Measurements from ENCODE around the gene FBXL22. TPM values are rescaled to one million over a fixed set of nuclear protein-coding genes. Genes with fewer than 3 reads are reported as not detected.

FBXL22 gene
- total RNA-seq, 1 experiment from 2014 or later, result 0.49 TPM

DNA sequence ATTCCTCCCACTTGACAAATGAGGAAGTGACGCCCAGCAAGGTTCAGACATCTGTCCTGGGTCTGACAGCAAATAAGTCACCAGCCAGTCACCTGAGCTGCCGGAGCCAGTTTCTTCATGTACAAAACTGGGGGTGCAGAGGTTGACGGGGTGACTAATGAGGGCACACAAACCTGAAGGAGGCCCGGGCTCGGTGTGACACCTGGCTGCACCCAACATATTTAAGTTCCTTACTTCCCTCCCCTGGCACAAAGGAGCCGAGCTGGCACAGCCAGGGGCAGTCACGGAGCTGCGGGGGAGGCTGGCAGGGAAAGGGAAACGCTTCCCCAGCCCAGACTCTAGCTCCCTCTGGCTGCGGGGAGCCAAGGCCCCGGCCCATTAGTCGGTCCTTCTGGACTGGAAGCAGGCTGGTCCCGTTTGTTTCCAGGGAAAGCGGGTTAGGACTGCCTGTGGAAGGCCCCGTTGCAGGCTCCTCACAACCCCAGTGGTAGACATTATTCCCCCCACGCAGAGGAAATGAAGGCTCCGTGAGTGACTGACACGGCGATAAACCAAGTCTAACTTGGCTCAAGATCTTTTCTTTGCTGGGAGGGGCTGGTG, 2.3 kb downstream of the FBXL22 start:
- Histone ChIP-seq H4K20me1 (ENCODE audit: insufficient read depth) (no peaks in the 10 kb centered on the region), H3K4me2 (ENCODE audit: low read length) (peak overlapping the region; percentile 86), H3K27me3 (ENCODE audit: insufficient read depth, low read length) (no peaks in the 10 kb centered on the region), H3K9me3 (ENCODE audit: control insufficient read depth in 1 of 2, insufficient read depth in 1 of 2, low read depth in 1 of 2, low read length in 2 of 2) (no peaks in the 10 kb centered on the region), H3K4me3 (replicated peaks in 1 of 2; ENCODE audit: low read depth in 1 of 2, low read length in 2 of 2) (peak overlapping the region; percentile 77 to 85), H3K79me2 (ENCODE audit: insufficient read depth, low read length) (no peaks in the 10 kb centered on the region), H3K36me3 (ENCODE audit: control insufficient read depth in 1 of 2, insufficient read depth in 2 of 2, low read length in 2 of 2) (peaks cover 0 to under 1% of the 10 kb centered on the region in 2 experiments; a peak in 1 of 4 replicates), H3K4me1 (ENCODE audit: control insufficient read depth in 1 of 2, insufficient read depth in 2 of 2, low read length in 2 of 2) (peaks cover 13 to 31% of the 10 kb centered on the region in 2 experiments; a peak in 3 of 4 replicates), H3K9me2 (ENCODE audit: insufficient read depth) (no peaks in the 10 kb centered on the region), H2AFZ (ENCODE audit: low read depth, low read length, poor library complexity, severe bottlenecking) (no peak overlapping the region), H3K9ac (ENCODE audit: low read length) (peak overlapping the region; percentile 88), H3K27ac (ENCODE audit: low read depth, low read length) (peak overlapping the region; percentile 74)
- ChIA-PET CTCF (interaction anchor here (0.6 to 3.6 kb wide), 17 partner anchors 11 to 550 kb away, joined by 3 to 55 read pairs (median 4); partner anchors contain the start of genes CIAO2A and DAPK2), POLR2A (interaction anchor here (0.9 to 2.2 kb wide), 4 partner anchors 46 to 442 kb away, joined by 3 to 7 read pairs (median 4); partner anchors contain the start of gene RPS27L), RAD21 (ENCODE audit: low non-redundant PET in 1 of 2, low total read pairs in 2 of 2, uncharacterized antibody in 2 of 2, unreplicated experiment in 2 of 2) (interaction anchor here (1.2 to 1.9 kb wide), 4 partner anchors 94 to 133 kb away, joined by 3 to 6 read pairs (median 4); no protein-coding TSS in a partner anchor)
- intact Hi-C loops (cut with micrococcal nuclease), result loop anchor here (1.0 to 5.0 kb wide), 2 partner anchors 133 to 312 kb away; no protein-coding TSS in a partner anchor
- no TSS peak for BruUV-seq (replicated peaks)
- DNase-seq (ENCODE audit: low read depth, low spot score) (no peak), ATAC-seq (peak; percentile 53)
- TF ChIP-seq ZNF274 (IDR thresholded peaks at IDR 0.05; ENCODE audit: low read depth, low read length), result no peak
- TF ChIP-seq EZH2phosphoT487 (IDR thresholded peaks at IDR 0.05; ENCODE audit: borderline replicate concordance), result no peak
- no peak for TF ChIP-seq FOSL1 (IDR thresholded peaks at IDR 0.05; ENCODE audit: low read depth)
- TF ChIP-seq, protein P1, sequence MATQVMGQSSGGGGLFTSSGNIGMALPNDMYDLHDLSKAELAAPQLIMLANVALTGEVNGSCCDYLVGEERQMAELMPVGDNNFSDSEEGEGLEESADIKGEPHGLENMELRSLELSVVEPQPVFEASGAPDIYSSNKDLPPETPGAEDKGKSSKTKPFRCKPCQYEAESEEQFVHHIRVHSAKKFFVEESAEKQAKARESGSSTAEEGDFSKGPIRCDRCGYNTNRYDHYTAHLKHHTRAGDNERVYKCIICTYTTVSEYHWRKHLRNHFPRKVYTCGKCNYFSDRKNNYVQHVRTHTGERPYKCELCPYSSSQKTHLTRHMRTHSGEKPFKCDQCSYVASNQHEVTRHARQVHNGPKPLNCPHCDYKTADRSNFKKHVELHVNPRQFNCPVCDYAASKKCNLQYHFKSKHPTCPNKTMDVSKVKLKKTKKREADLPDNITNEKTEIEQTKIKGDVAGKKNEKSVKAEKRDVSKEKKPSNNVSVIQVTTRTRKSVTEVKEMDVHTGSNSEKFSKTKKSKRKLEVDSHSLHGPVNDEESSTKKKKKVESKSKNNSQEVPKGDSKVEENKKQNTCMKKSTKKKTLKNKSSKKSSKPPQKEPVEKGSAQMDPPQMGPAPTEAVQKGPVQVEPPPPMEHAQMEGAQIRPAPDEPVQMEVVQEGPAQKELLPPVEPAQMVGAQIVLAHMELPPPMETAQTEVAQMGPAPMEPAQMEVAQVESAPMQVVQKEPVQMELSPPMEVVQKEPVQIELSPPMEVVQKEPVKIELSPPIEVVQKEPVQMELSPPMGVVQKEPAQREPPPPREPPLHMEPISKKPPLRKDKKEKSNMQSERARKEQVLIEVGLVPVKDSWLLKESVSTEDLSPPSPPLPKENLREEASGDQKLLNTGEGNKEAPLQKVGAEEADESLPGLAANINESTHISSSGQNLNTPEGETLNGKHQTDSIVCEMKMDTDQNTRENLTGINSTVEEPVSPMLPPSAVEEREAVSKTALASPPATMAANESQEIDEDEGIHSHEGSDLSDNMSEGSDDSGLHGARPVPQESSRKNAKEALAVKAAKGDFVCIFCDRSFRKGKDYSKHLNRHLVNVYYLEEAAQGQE (IDR thresholded peaks at IDR 0.05; ENCODE audit: low read depth), result no peak
- no peak for TF ChIP-seq CEBPB (IDR thresholded peaks at IDR 0.05; ENCODE audit: low read depth)
- no peak for TF ChIP-seq CBX3 (IDR thresholded peaks at IDR 0.05; ENCODE audit: low read depth)
- no peak for TF ChIP-seq YY1 (IDR thresholded peaks at IDR 0.05; ENCODE audit: extremely low read depth, insufficient replicate concordance, low read depth, low read length)
- TF ChIP-seq SIN3A (IDR thresholded peaks at IDR 0.05; ENCODE audit: low read depth), result no peak
- TF ChIP-seq, protein P2, sequence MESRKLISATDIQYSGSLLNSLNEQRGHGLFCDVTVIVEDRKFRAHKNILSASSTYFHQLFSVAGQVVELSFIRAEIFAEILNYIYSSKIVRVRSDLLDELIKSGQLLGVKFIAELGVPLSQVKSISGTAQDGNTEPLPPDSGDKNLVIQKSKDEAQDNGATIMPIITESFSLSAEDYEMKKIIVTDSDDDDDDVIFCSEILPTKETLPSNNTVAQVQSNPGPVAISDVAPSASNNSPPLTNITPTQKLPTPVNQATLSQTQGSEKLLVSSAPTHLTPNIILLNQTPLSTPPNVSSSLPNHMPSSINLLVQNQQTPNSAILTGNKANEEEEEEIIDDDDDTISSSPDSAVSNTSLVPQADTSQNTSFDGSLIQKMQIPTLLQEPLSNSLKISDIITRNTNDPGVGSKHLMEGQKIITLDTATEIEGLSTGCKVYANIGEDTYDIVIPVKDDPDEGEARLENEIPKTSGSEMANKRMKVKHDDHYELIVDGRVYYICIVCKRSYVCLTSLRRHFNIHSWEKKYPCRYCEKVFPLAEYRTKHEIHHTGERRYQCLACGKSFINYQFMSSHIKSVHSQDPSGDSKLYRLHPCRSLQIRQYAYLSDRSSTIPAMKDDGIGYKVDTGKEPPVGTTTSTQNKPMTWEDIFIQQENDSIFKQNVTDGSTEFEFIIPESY (IDR thresholded peaks at IDR 0.05; ENCODE audit: extremely low read depth, insufficient replicate concordance, low read length), result no peak
- TF ChIP-seq EGR1 (IDR thresholded peaks at IDR 0.05; ENCODE audit: low read depth), result peak; percentile 92
- no peak for TF ChIP-seq JUND (IDR thresholded peaks at IDR 0.05)
- no peak for TF ChIP-seq ZFX (IDR thresholded peaks at IDR 0.05)
- no peak for TF ChIP-seq EZH2 (IDR thresholded peaks at IDR 0.05)
- TF ChIP-seq, protein P3, sequence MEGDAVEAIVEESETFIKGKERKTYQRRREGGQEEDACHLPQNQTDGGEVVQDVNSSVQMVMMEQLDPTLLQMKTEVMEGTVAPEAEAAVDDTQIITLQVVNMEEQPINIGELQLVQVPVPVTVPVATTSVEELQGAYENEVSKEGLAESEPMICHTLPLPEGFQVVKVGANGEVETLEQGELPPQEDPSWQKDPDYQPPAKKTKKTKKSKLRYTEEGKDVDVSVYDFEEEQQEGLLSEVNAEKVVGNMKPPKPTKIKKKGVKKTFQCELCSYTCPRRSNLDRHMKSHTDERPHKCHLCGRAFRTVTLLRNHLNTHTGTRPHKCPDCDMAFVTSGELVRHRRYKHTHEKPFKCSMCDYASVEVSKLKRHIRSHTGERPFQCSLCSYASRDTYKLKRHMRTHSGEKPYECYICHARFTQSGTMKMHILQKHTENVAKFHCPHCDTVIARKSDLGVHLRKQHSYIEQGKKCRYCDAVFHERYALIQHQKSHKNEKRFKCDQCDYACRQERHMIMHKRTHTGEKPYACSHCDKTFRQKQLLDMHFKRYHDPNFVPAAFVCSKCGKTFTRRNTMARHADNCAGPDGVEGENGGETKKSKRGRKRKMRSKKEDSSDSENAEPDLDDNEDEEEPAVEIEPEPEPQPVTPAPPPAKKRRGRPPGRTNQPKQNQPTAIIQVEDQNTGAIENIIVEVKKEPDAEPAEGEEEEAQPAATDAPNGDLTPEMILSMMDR (IDR thresholded peaks at IDR 0.05 in 2 of 3, conservative IDR thresholded peaks at IDR 0.05 in 1 of 3; ENCODE audit: borderline replicate concordance in 1 of 3, insufficient read depth in 1 of 3, low read depth in 2 of 3, low read length in 2 of 3), result peak; percentile 68 to 82 (median 70)
- TF ChIP-seq SRF (IDR thresholded peaks at IDR 0.05; ENCODE audit: low read depth), result no peak
- TF ChIP-seq POLR2AphosphoS5 (IDR thresholded peaks at IDR 0.05; ENCODE audit: low read depth, low read length), result peak; percentile 27; the same call in 1 of the 2 replicates
- no peak for TF ChIP-seq ELF1 (IDR thresholded peaks at IDR 0.05; ENCODE audit: borderline replicate concordance, low read depth)
- TF ChIP-seq SP1 (IDR thresholded peaks at IDR 0.05; ENCODE audit: low read depth), result no peak
- TF ChIP-seq TCF7L2 (IDR thresholded peaks at IDR 0.05; ENCODE audit: borderline replicate concordance, extremely low read depth, insufficient read depth, insufficient read length), result no peak
- TF ChIP-seq RAD21 (IDR thresholded peaks at IDR 0.05; ENCODE audit: low read depth), result peak; percentile 84

All from HCT116 (cell line).